ENCODE data around the gene POLD3.
"Not testable (repeated sequence)": the region's sequence is repeated elsewhere in the genome, so short reads cannot be mapped to it uniquely, and the experiment has no call there.

POLD3 gene

GRCh38 chr11:74647831-74648230 is 55.4 kb downstream of the POLD3 start:
- Histone ChIP-seq H3K9me3 (ENCODE audit: insufficient read depth, low read length, severe bottlenecking) (no peaks in the 10 kb centered on the region), H3K4me1 (ENCODE audit: insufficient read depth, low read length) (no peaks in the 10 kb centered on the region), H3K27ac (ENCODE audit: low read length) (no peak overlapping the region), H3K36me3 (ENCODE audit: insufficient read depth, low read length) (peaks cover 57% of the 10 kb centered on the region), H3K4me2 (ENCODE audit: insufficient read depth, low read length) (no peak overlapping the region), H2AFZ (ENCODE audit: low read depth, low read length) (no peak overlapping the region), H3K9ac (ENCODE audit: low read depth, low read length) (no peak overlapping the region), H4K20me1 (ENCODE audit: insufficient read depth, low read length) (no peaks in the 10 kb centered on the region; the same call in 1 of the 2 replicates), H3K27me3 (ENCODE audit: insufficient read depth, low read length, poor library complexity) (no peaks in the 10 kb centered on the region), H3K4me3 (ENCODE audit: low read depth in 1 of 2, low read length in 2 of 2) (no peak overlapping the region), H3K79me2 (ENCODE audit: insufficient read depth, low read length) (no peaks in the 10 kb centered on the region)
- no peak for TF ChIP-seq CTCF (IDR thresholded peaks at IDR 0.05; ENCODE audit: borderline replicate concordance, extremely low read depth, low read length, poor library complexity, severe bottlenecking)
- TF ChIP-seq EZH2 (IDR thresholded peaks at IDR 0.05; ENCODE audit: borderline replicate concordance, low read depth, low read length, severe bottlenecking), result no peak
- ATAC-seq (ENCODE audit: insufficient read depth, low read depth), result no peak
- DNase-seq, result no peak

GRCh38 chr11:74648894-74649293 is 56.5 kb downstream of the POLD3 start:
- H3K27me3 ChIP-seq (ENCODE audit: insufficient read depth, low read length, poor library complexity), result no peaks in the 10 kb centered on the region
- H3K79me2 ChIP-seq (ENCODE audit: insufficient read depth, low read length), result no peaks in the 10 kb centered on the region
- H3K27ac ChIP-seq (ENCODE audit: low read length), result no peak overlapping the region
- no peak for DNase-seq
- ATAC-seq (ENCODE audit: insufficient read depth, low read depth), result no peak
- no peaks in the 10 kb centered on the region for H3K4me1 ChIP-seq (ENCODE audit: insufficient read depth, low read length)
- H3K36me3 ChIP-seq (ENCODE audit: insufficient read depth, low read length), result peaks cover 50% of the 10 kb centered on the region; the same call in 1 of the 2 replicates
- H4K20me1 ChIP-seq (ENCODE audit: insufficient read depth, low read length), result no peaks in the 10 kb centered on the region; the same call in 1 of the 2 replicates
- H3K4me2 ChIP-seq (ENCODE audit: insufficient read depth, low read length), result no peak overlapping the region
- no peak overlapping the region for H3K4me3 ChIP-seq (ENCODE audit: low read depth in 1 of 2, low read length in 2 of 2)
- TF ChIP-seq CTCF (IDR thresholded peaks at IDR 0.05; ENCODE audit: borderline replicate concordance, extremely low read depth, low read length, poor library complexity, severe bottlenecking) (no peak), EZH2 (IDR thresholded peaks at IDR 0.05; ENCODE audit: borderline replicate concordance, low read depth, low read length, severe bottlenecking) (no peak)
- H3K9ac ChIP-seq (ENCODE audit: low read depth, low read length), result no peak overlapping the region
- no peak overlapping the region for H2AFZ ChIP-seq (ENCODE audit: low read depth, low read length)
- no peaks in the 10 kb centered on the region for H3K9me3 ChIP-seq (ENCODE audit: insufficient read depth, low read length, severe bottlenecking)

GRCh38 chr11:74650498-74650897 is 58.1 kb downstream of the POLD3 start:
- Histone ChIP-seq H3K4me1 (ENCODE audit: insufficient read depth, low read length) (no peaks in the 10 kb centered on the region), H2AFZ (ENCODE audit: low read depth, low read length) (no peak overlapping the region), H3K36me3 (ENCODE audit: insufficient read depth, low read length) (peaks cover 34% of the 10 kb centered on the region; the same call in 1 of the 2 replicates), H3K79me2 (ENCODE audit: insufficient read depth, low read length) (no peaks in the 10 kb centered on the region), H3K4me2 (ENCODE audit: insufficient read depth, low read length) (no peak overlapping the region), H3K9ac (ENCODE audit: low read depth, low read length) (no peak overlapping the region), H3K27ac (ENCODE audit: low read length) (no peak overlapping the region), H3K4me3 (ENCODE audit: low read depth in 1 of 2, low read length in 2 of 2) (no peak overlapping the region), H4K20me1 (ENCODE audit: insufficient read depth, low read length) (no peaks in the 10 kb centered on the region; the same call in 1 of the 2 replicates), H3K27me3 (ENCODE audit: insufficient read depth, low read length, poor library complexity) (no peaks in the 10 kb centered on the region), H3K9me3 (ENCODE audit: insufficient read depth, low read length, severe bottlenecking) (no peaks in the 10 kb centered on the region)
- DNase-seq (no peak), ATAC-seq (ENCODE audit: insufficient read depth, low read depth) (no peak)
- no peak for TF ChIP-seq CTCF (IDR thresholded peaks at IDR 0.05; ENCODE audit: borderline replicate concordance, extremely low read depth, low read length, poor library complexity, severe bottlenecking)
- TF ChIP-seq EZH2 (IDR thresholded peaks at IDR 0.05; ENCODE audit: borderline replicate concordance, low read depth, low read length, severe bottlenecking), result no peak

GRCh38 chr11:74654976-74655375 is 62.6 kb downstream of the POLD3 start:
- Histone ChIP-seq H3K79me2 (ENCODE audit: insufficient read depth, low read length) (no peaks in the 10 kb centered on the region), H3K4me3 (ENCODE audit: low read depth in 1 of 2, low read length in 2 of 2) (no peak overlapping the region), H2AFZ (ENCODE audit: low read depth, low read length) (no peak overlapping the region), H3K4me1 (ENCODE audit: insufficient read depth, low read length) (no peaks in the 10 kb centered on the region), H4K20me1 (ENCODE audit: insufficient read depth, low read length) (no peaks in the 10 kb centered on the region), H3K4me2 (ENCODE audit: insufficient read depth, low read length) (no peak overlapping the region), H3K27ac (ENCODE audit: low read length) (no peak overlapping the region), H3K27me3 (ENCODE audit: insufficient read depth, low read length, poor library complexity) (no peaks in the 10 kb centered on the region), H3K36me3 (ENCODE audit: insufficient read depth, low read length) (peaks cover 17% of the 10 kb centered on the region; the same call in 1 of the 2 replicates), H3K9ac (ENCODE audit: low read depth, low read length) (no peak overlapping the region), H3K9me3 (ENCODE audit: insufficient read depth, low read length, severe bottlenecking) (no peaks in the 10 kb centered on the region)
- ATAC-seq (ENCODE audit: insufficient read depth, low read depth) (no peak), DNase-seq (no peak)
- TF ChIP-seq EZH2 (IDR thresholded peaks at IDR 0.05; ENCODE audit: borderline replicate concordance, low read depth, low read length, severe bottlenecking) (no peak), CTCF (IDR thresholded peaks at IDR 0.05; ENCODE audit: borderline replicate concordance, extremely low read depth, low read length, poor library complexity, severe bottlenecking) (no peak)

- H2AFZ ChIP-seq (ENCODE audit: low read depth, low read length); H3K27ac ChIP-seq (ENCODE audit: low read length); H4K20me1 ChIP-seq (ENCODE audit: insufficient read depth, low read length); DNase-seq; H3K27me3 ChIP-seq (ENCODE audit: insufficient read depth, low read length, poor library complexity); H3K9ac ChIP-seq (ENCODE audit: low read depth, low read length); H3K4me3 ChIP-seq (ENCODE audit: low read depth in 1 of 2, low read length in 2 of 2); H3K4me1 ChIP-seq (ENCODE audit: insufficient read depth, low read length); ATAC-seq (ENCODE audit: insufficient read depth, low read depth); H3K4me2 ChIP-seq (ENCODE audit: insufficient read depth, low read length); H3K9me3 ChIP-seq (ENCODE audit: insufficient read depth, low read length, severe bottlenecking); H3K79me2 ChIP-seq (ENCODE audit: insufficient read depth, low read length): not testable (repeated sequence)
- H3K36me3 ChIP-seq (ENCODE audit: insufficient read depth, low read length), result peaks cover 16% of the 10 kb centered on the region; the same call in 1 of the 2 replicates
Observed at GRCh38 chr11:74659124-74659523, 66.7 kb downstream of the POLD3 start.

Measured in DND-41 (cell line).